ENCODE results near the gene RPL13. TPM values are rescaled to one million over a fixed set of nuclear protein-coding genes. Genes with fewer than 3 reads are reported as not detected.

Gene RPL13
- total and polyA plus RNA-seq, 2 of the 13 experiments (the other 11 are each of a cell fraction or from before 2014, with no cell fraction given): 2,988 to 4,411 TPM

DNA sequence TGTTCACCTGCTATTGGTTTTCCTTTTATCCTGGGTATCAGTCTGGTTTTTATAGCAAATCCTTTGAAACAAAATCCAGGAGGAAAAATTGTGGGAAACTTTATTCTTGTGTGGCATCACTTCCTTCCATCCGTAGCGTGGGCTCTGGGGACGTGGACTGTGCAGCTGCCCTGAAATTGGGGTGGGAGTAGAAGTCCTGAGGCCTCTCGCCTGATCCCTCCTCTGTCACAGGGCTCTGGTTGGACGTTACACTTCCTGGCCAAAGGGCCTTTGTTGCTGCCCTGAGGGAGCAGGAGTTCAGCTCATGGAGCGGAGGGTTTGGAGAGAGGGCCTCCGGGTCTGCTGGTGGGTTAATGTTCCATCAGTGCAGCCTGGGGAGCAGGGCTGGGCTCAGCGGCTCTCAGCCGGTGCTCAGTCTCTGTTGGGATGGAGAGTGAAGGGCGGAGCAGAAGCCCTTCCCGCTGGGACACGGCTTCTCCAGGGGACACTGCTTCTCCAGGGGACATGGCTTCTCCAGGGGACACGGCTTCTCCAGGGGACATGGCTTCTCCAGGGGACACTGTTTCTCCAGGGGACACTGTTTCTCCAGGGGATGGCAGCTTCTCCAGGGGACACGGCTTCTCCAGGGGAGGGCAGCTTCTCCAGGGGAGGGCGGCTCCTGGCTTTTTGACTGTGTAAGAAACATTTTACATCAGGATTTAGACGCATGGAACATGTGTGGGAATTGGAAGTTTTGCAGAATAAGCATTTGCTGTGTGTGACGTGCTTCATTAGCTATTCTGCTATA, 15.2 kb upstream of the RPL13 start (continued):
- TF ChIP-seq ZBTB1 (CRISPR knock-in tag; IDR thresholded peaks at IDR 0.05; ENCODE audit: borderline replicate concordance) (no peak), ZNF276 (CRISPR knock-in tag; IDR thresholded peaks at IDR 0.05; ENCODE audit: low read depth) (peak; percentile 26; the same call in 1 of the 2 replicates), MLX (CRISPR knock-in tag; IDR thresholded peaks at IDR 0.05) (peak; percentile 84), ZNF296 (CRISPR knock-in tag; conservative IDR thresholded peaks at IDR 0.05) (0 out of 2 replicates have a peak, but pooled peaks have one; percentile 64), FOXO1 (CRISPR knock-in tag; IDR thresholded peaks at IDR 0.05) (no peak; the same call in 1 of the 2 replicates), ZNF510 (CRISPR knock-in tag; IDR thresholded peaks at IDR 0.05; ENCODE audit: low read depth) (no peak), ZNF124 (CRISPR knock-in tag; IDR thresholded peaks at IDR 0.05) (no peak), STAT6 (CRISPR knock-in tag; IDR thresholded peaks at IDR 0.05; ENCODE audit: borderline replicate concordance) (0 out of 2 replicates have a peak, but pooled peaks have one; percentile 89), ZNF383 (CRISPR knock-in tag; IDR thresholded peaks at IDR 0.05; ENCODE audit: borderline replicate concordance) (0 out of 2 replicates have a peak, but pooled peaks have one; percentile 23), PITX1 (CRISPR knock-in tag; IDR thresholded peaks at IDR 0.05) (peak; percentile 80; the same call in 1 of the 2 replicates), ZNF747 (CRISPR knock-in tag; IDR thresholded peaks at IDR 0.05; ENCODE audit: borderline replicate concordance) (peak; percentile 50), MAZ (IDR thresholded peaks at IDR 0.05; ENCODE audit: borderline replicate concordance, low read depth, low read length) (0 out of 2 replicates have a peak, but pooled peaks have one; percentile 20), MAZ (CRISPR knock-in tag; IDR thresholded peaks at IDR 0.05; ENCODE audit: low read depth) (peak; percentile 54), ZNF407 (CRISPR knock-in tag; IDR thresholded peaks at IDR 0.05; ENCODE audit: not compliant biosample characterization) (no peak), KDM3A (CRISPR knock-in tag; IDR thresholded peaks at IDR 0.05; ENCODE audit: low read depth) (no peak)
